Ascending aorta (tissue), 2 donors: Measurements from ENCODE around the gene C4orf50. TPM values are rescaled to one million over a fixed set of nuclear protein-coding genes. Genes with fewer than 3 reads are reported as not detected.

Experiments used
- DNase-seq, 2 donors: peaks; one replicate each; pipeline ENCODE4 v3.0.0-alpha.2; 2019; ENCODE audit warnings: low spot score in 2 of 2
- H3K27ac ChIP-seq, 2 donors: fragments of 200-600 bp; sonication (generic); one replicate each; pipeline ENCODE4 v1.5.1; 2016 to 2017; ENCODE audit warnings: mild to moderate bottlenecking in 1 of 2
- H3K27me3 ChIP-seq: fragments of 200-600 bp; sonication (generic); one replicate; pipeline ENCODE4 v1.5.1; 2017
- H3K36me3 ChIP-seq, 2 donors: fragments of 200-600 bp; sonication (generic); one replicate each; pipeline ENCODE4 v1.5.1; 2016
- H3K4me1 ChIP-seq, 2 donors: fragments of 200-600 bp; sonication (generic); one replicate each; pipeline ENCODE4 v1.5.1; 2016 to 2017; ENCODE audit warnings: mild to moderate bottlenecking in 1 of 2
- H3K4me3 ChIP-seq, 2 donors: fragments of 200-600 bp; sonication (generic); one replicate each; pipeline ENCODE4 v1.5.1; 2016 to 2017; ENCODE audit warnings: mild to moderate bottlenecking in 1 of 2
- H3K9me3 ChIP-seq, 2 donors: fragments of 200-600 bp; sonication (generic); one replicate each; pipeline ENCODE4 v1.5.1; 2016
- intact Hi-C: fragments of 100-400 bp; cut with DNase I; formaldehyde crosslinking; loops from one replicate; pipeline ENCODE4 v1.15.1; 2023
- total RNA-seq: library from RNA; depleted of rRNA; stranded (reverse); fragments of >200 nt; gene quantifications from one replicate; pipeline ENCODE4 v1.1.0, GENCODE V29; 2016
- TF ChIP-seq, protein P1 (sequence below), 3 experiments: fragments of 200-600 bp in 2 of 3; fragments of 450-650 bp in 1 of 3; sonication (generic) in 2 of 3; IDR thresholded peaks; one replicate each; pipeline ENCODE4 v1.5.1; 2016 to 2019; ENCODE audit warnings: antibody characterized with exemption in 3 of 3, mild to moderate bottlenecking in 1 of 3, moderate library complexity in 1 of 3

Gene C4orf50
- total RNA-seq, 1 donor from 2014 or later, result not detected

DNA sequence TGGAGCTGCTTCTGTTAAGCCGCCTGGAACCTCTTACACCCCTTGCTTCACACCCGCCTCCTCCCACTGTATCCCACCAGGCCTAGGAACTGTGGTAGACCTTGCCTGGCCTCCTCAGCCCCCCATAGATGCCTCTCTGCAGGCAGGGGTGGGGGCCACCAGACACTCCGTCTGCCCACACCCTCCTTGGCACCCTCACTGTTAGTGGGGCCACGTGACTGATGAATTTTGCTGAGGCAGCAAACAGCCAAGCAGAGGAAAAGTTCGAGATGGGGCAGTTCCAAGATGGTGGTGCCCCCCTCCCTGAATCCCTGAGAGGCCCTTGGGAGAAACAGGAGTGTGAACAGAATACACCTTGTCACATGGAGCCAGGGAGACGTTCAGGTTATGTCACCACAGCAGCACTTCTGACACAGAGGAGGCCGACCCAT is 41.2 kb upstream of the C4orf50 start:
- TF ChIP-seq, protein P1, sequence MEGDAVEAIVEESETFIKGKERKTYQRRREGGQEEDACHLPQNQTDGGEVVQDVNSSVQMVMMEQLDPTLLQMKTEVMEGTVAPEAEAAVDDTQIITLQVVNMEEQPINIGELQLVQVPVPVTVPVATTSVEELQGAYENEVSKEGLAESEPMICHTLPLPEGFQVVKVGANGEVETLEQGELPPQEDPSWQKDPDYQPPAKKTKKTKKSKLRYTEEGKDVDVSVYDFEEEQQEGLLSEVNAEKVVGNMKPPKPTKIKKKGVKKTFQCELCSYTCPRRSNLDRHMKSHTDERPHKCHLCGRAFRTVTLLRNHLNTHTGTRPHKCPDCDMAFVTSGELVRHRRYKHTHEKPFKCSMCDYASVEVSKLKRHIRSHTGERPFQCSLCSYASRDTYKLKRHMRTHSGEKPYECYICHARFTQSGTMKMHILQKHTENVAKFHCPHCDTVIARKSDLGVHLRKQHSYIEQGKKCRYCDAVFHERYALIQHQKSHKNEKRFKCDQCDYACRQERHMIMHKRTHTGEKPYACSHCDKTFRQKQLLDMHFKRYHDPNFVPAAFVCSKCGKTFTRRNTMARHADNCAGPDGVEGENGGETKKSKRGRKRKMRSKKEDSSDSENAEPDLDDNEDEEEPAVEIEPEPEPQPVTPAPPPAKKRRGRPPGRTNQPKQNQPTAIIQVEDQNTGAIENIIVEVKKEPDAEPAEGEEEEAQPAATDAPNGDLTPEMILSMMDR (IDR thresholded peaks at IDR 0.05), result no peak
- intact Hi-C loops, result no loop called here
- no peak for DNase-seq
- no peak overlapping the region for H3K27ac ChIP-seq
- H3K9me3 ChIP-seq, result peaks cover 11 to 35% of the 10 kb centered on the region in 2 donors
- H3K4me1 ChIP-seq, result no peaks in the 10 kb centered on the region
- H3K4me3 ChIP-seq, result no peak overlapping the region
- H3K27me3 ChIP-seq, result no peaks in the 10 kb centered on the region
- no peaks in the 10 kb centered on the region for H3K36me3 ChIP-seq

DNA sequence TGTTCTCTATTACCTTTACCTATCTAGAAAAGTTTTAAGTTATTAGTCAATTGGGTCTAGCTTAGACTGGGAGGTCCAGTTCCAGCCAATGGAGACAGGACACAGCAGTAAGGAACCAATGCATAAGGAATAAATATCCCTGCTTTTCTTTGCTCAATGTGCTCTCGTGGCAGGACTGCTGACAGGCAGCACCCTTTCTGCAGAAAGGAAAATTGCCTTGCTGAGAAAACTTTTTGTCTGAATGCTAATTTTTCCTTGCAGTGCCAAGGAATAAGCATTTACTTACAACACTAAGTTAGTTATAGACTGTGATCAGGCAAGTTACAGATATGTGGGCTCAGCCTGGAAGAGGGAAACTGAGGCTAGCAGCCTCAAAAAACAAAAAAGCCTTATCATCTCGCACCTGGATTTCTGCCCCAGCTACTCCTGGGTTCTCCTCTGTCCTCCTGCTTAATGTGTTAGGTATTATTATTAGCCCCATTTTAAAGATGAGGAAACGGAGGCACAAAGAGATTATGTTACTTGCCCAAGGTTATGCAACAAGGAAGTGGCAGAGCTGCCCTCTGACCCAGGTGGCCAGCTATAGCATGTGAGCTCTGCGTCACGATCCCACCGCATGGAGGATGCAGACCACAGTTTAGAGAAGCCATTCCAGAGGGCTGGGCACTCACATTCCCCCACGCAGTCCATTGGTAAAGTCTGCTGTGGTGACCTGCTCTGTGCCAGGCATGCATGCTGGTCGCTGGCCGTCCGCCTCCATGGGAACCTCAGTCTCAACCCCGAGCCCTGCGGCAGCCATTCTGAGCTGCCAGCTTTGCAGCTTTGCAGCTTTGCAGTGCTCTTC is 40.5 kb upstream of the C4orf50 start:
- intact Hi-C loops, result no loop called here
- Histone ChIP-seq H3K27me3 (no peaks in the 10 kb centered on the region), H3K4me1 (no peaks in the 10 kb centered on the region), H3K4me3 (no peak overlapping the region), H3K9me3 (peaks cover 11 to 35% of the 10 kb centered on the region in 2 donors), H3K27ac (no peak overlapping the region), H3K36me3 (no peaks in the 10 kb centered on the region)
- DNase-seq, result no peak
- TF ChIP-seq, protein P1 (IDR thresholded peaks at IDR 0.05), result no peak

DNA sequence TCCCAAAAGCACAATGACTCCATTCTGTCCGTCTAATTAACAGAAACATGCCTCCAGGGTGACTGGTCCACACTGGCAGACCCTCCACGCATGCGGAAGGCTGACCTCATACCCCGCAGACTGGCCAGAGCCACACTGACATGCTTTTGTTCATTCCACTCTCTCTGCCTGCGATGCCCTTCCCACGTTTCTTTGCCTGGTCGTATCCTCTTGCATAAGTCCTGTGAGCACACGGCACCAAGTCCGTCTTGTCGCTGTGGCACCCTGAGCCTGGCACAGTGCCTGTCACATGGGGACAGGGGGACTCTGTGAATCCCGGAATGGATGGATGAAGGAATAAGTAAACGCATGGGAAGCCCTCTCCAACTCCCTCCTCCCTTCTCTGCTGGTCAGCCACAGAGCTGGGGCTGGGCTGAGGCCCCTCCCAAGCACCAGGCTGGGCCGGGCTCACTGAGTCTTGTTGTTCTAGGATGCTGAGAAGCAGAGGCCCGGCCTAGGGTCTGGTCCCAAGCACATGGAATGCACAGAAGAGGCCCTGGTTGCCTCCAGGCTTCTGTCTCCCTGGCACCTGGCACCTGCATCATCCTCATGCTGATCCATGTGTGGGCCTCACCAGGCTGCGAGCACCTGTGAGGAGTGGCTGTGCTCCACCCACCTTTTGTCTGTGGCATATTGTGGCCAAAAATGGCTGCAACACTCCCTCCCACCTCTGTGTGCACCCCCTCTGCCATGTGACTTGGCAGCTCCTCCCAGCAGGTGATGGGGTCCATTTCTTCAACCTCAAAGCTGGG is 38.9 kb upstream of the C4orf50 start:
- no peaks in the 10 kb centered on the region for H3K27me3 ChIP-seq
- H3K9me3 ChIP-seq, result peaks cover 11 to 35% of the 10 kb centered on the region in 2 donors
- H3K4me1 ChIP-seq, result no peaks in the 10 kb centered on the region
- H3K27ac ChIP-seq, result no peak overlapping the region
- intact Hi-C loops, result no loop called here
- H3K36me3 ChIP-seq, result no peaks in the 10 kb centered on the region
- TF ChIP-seq, protein P1 (IDR thresholded peaks at IDR 0.05), result no peak
- no peak for DNase-seq
- no peak overlapping the region for H3K4me3 ChIP-seq

DNA sequence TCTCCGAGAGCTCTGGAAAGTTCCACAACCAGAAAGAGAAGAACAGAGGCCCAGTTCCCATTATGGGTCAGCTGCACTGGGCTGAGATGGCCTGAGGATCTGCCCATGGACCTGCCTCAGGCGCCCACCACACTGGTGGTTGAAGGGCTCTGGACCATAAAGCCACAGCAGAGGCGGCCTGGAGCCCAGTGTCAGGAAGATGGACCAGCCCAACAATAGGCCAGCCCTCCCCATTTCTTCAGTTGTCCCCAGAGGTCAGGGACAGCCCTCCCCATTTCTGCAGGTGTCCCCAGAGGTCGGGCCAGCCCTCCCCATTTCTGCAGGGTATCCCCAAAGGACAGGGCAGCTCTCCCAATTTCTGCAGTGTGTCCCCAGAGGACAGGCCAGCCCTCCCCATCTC is 37.2 kb upstream of the C4orf50 start:
- Histone ChIP-seq H3K36me3 (no peaks in the 10 kb centered on the region), H3K9me3 (peaks cover 7 to 33% of the 10 kb centered on the region in 2 donors), H3K27ac (no peak overlapping the region), H3K4me3 (no peak overlapping the region), H3K4me1 (no peaks in the 10 kb centered on the region), H3K27me3 (no peaks in the 10 kb centered on the region)
- intact Hi-C loops, result no loop called here
- TF ChIP-seq, protein P1 (IDR thresholded peaks at IDR 0.05), result no peak
- DNase-seq, result no peak

DNA sequence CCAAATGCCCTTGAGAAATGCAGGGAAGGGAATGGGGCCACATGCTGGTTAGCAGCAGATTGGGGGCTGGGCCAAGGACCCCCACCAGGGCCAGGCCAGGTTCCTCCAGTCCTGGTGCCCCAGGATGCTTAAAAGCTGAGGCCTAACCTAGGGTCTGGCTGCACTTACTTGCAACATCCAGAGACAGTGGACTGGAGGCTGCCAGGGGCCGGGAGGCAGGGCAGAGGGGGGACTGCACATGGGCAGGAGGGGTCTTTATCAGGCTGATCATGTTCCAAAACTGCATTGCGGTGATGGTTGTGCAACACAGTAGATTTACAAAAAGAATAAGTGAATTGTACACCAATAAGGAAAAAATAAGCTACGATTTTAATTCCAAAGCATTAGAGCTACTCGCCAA is 36.8 kb upstream of the C4orf50 start:
- intact Hi-C loops, result no loop called here

More for the DNA sequence above, 36.8 kb upstream of the C4orf50 start:
- Histone ChIP-seq H3K9me3 (peaks cover 4 to 29% of the 10 kb centered on the region in 2 donors), H3K27ac (no peak overlapping the region), H3K36me3 (no peaks in the 10 kb centered on the region), H3K27me3 (no peaks in the 10 kb centered on the region), H3K4me1 (no peaks in the 10 kb centered on the region), H3K4me3 (no peak overlapping the region)
- TF ChIP-seq, protein P1 (IDR thresholded peaks at IDR 0.05), result no peak
- no peak for DNase-seq
